HepG2 (cell line): ENCODE data around the gene HSPE1. TPM values are rescaled to one million over a fixed set of nuclear protein-coding genes. Genes with fewer than 3 reads are reported as not detected.

ENCODE experiments used
- BORCS8-MEF2B ChIP-seq: sonication (generic); formaldehyde crosslinking; IDR thresholded peaks from 2 replicates; pipeline ENCODE4 v1.8.0; 2022; ENCODE audit warnings: mild to moderate bottlenecking, missing genetic modification reagents
- CCDC6 ChIP-seq: sonication (generic); formaldehyde crosslinking; IDR thresholded peaks from 2 replicates; pipeline ENCODE4 v1.8.1; 2022; ENCODE audit warnings: mild to moderate bottlenecking, missing genetic modification reagents, moderate library complexity
- DPF2 ChIP-seq: sonication (generic); formaldehyde crosslinking; IDR thresholded peaks from 2 replicates; pipeline ENCODE4 v1.4.0; 2020; ENCODE audit warnings: mild to moderate bottlenecking, low read depth, missing genetic modification reagents, borderline replicate concordance
- RARA ChIP-seq: IDR thresholded peaks from 2 replicates; pipeline ENCODE4 v1.6.1; 2016; ENCODE audit warnings: missing genetic modification reagents, missing compliant biosample characterization
- SMARCC2 ChIP-seq: fragments of 450-650 bp; IDR thresholded peaks from 2 replicates; pipeline ENCODE4 v1.6.1; 2017; ENCODE audit warnings: antibody characterized with exemption, mild to moderate bottlenecking
- SMYD3 ChIP-seq: sonication (generic); formaldehyde crosslinking; IDR thresholded peaks from 2 replicates; pipeline ENCODE4 v1.8.1; 2023; ENCODE audit warnings: mild to moderate bottlenecking, missing genetic modification reagents
- TOPORS ChIP-seq: sonication (generic); formaldehyde crosslinking; IDR thresholded peaks from 2 replicates; pipeline ENCODE4 v1.8.0; 2023; ENCODE audit warnings: mild to moderate bottlenecking, missing genetic modification reagents
- ZMYM3 ChIP-seq: sonication (generic); formaldehyde crosslinking; IDR thresholded peaks from 2 replicates; pipeline ENCODE4 v1.5.1; 2020; ENCODE audit warnings: mild to moderate bottlenecking, missing genetic modification reagents
- ZNF101 ChIP-seq: sonication (generic); formaldehyde crosslinking; IDR thresholded peaks from 2 replicates; pipeline ENCODE4 v1.4.0; 2020; ENCODE audit warnings: mild to moderate bottlenecking, low read depth, missing genetic modification reagents, borderline replicate concordance
- ZNF589 ChIP-seq: sonication (generic); formaldehyde crosslinking; conservative IDR thresholded peaks from 2 replicates; pipeline ENCODE4 v1.8.0; 2022; ENCODE audit warnings: mild to moderate bottlenecking, moderate library complexity, missing genetic modification reagents
- ZNF781 ChIP-seq: sonication (generic); formaldehyde crosslinking; IDR thresholded peaks from 2 replicates; pipeline ENCODE4 v1.5.1; 2020; ENCODE audit warnings: borderline replicate concordance, mild to moderate bottlenecking, missing genetic modification reagents; ENCODE audit errors: not compliant biosample characterization
- ZNF782 ChIP-seq: sonication (generic); formaldehyde crosslinking; IDR thresholded peaks from 2 replicates; pipeline ENCODE4 v1.4.0; 2020; ENCODE audit warnings: missing genetic modification reagents, mild to moderate bottlenecking, borderline replicate concordance
- polyA plus RNA-seq, 8 experiments: library from polyadenylated mRNA; depleted of rRNA in 3 of 8; stranded (reverse) in 7 of 8; unstranded in 1 of 8; fragments of >200 nt; fragmentation: Illumina TruSeq in 4 of 8; extraction: Trizol in 4 of 8; gene quantifications; 2 replicates each; pipeline versions ENCODE4 v1.2.1 to v1.2.3, GENCODE V29; 2011 to 2016; ENCODE audit warnings: low read depth in 4 of 8, missing spikeins in 1 of 8, mixed read lengths in 1 of 8; ENCODE audit not compliant: insufficient read depth in 1 of 8
- total RNA-seq, 5 experiments: library from RNA; depleted of rRNA; stranded (reverse); fragments of >200 nt; fragmentation: Illumina TruSeq; extraction: Trizol; gene quantifications; 2 replicates each; pipeline ENCODE4 v1.2.3, GENCODE V29; 2016; ENCODE audit warnings: low read depth in 1 of 5
- TF ChIP-seq, protein P1 (sequence below): sonication (generic); formaldehyde crosslinking; IDR thresholded peaks from 2 replicates; pipeline ENCODE4 v1.4.0; 2020; ENCODE audit warnings: missing genetic modification reagents
- TF ChIP-seq, protein P2 (sequence below): sonication (generic); formaldehyde crosslinking; IDR thresholded peaks from 2 replicates; pipeline ENCODE4 v1.8.0; 2022; ENCODE audit warnings: missing genetic modification reagents, mild to moderate bottlenecking, moderate library complexity, borderline replicate concordance
- TF ChIP-seq, protein P3 (sequence below): IDR thresholded peaks from 2 replicates; pipeline ENCODE4 v1.6.1; 2012; ENCODE audit warnings: low read depth, low read length, improper control_type of control experiment
- TF ChIP-seq, protein P4 (sequence below): sonication (generic); formaldehyde crosslinking; IDR thresholded peaks from 2 replicates; pipeline ENCODE4 v1.8.0; 2022; ENCODE audit warnings: missing genetic modification reagents, low read depth, mild to moderate bottlenecking, borderline replicate concordance
- TF ChIP-seq, protein P5 (sequence below): sonication (generic); formaldehyde crosslinking; IDR thresholded peaks from 2 replicates; pipeline ENCODE4 v1.5.0; 2020; ENCODE audit warnings: mild to moderate bottlenecking, low read depth, missing genetic modification reagents, borderline replicate concordance

The HSPE1 gene
- total and polyA plus RNA-seq, 2 of the 13 experiments (the other 11 are each of a cell fraction or from before 2014, with no cell fraction given) = 244 to 823 TPM

DNA sequence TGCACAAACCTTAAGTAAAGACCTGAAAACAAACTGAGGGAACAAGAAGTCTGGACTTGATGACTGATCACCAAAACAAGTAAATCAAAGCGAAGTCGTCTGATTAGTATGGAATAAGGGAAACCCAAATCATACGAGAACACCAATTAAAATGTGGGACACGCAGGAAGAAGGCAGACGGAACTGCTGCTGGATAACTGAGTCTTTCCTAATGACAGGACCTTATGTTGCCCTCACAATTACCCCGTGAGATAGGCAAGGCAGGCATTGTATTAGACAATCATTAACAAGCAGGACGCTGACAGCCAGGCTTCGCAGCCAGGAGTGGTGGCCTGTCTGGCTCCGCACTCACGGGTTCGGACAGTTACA is 47.4 kb upstream of the HSPE1 start (continued):
- 0 out of 2 replicates have a peak, but pooled peaks have one; percentile 9 for TF ChIP-seq ZNF782 (CRISPR knock-in tag)
- 0 out of 2 replicates have a peak, but pooled peaks have one; percentile 65 for TF ChIP-seq SMYD3 (CRISPR knock-in tag)
- 0 out of 2 replicates have a peak, but pooled peaks have one; percentile 19 for TF ChIP-seq TOPORS
- no peak for TF ChIP-seq BORCS8-MEF2B (CRISPR knock-in tag)
- TF ChIP-seq, protein P1, sequence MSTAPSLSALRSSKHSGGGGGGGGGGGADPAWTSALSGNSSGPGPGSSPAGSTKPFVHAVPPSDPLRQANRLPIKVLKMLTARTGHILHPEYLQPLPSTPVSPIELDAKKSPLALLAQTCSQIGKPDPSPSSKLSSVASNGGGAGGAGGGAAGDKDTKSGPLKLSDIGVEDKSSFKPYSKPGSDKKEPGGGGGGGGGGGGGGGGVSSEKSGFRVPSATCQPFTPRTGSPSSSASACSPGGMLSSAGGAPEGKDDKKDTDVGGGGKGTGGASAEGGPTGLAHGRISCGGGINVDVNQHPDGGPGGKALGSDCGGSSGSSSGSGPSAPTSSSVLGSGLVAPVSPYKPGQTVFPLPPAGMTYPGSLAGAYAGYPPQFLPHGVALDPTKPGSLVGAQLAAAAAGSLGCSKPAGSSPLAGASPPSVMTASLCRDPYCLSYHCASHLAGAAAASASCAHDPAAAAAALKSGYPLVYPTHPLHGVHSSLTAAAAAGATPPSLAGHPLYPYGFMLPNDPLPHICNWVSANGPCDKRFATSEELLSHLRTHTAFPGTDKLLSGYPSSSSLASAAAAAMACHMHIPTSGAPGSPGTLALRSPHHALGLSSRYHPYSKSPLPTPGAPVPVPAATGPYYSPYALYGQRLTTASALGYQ (CRISPR knock-in tag) = 0 out of 2 replicates have a peak, but pooled peaks have one; percentile 14
- TF ChIP-seq, protein P2, sequence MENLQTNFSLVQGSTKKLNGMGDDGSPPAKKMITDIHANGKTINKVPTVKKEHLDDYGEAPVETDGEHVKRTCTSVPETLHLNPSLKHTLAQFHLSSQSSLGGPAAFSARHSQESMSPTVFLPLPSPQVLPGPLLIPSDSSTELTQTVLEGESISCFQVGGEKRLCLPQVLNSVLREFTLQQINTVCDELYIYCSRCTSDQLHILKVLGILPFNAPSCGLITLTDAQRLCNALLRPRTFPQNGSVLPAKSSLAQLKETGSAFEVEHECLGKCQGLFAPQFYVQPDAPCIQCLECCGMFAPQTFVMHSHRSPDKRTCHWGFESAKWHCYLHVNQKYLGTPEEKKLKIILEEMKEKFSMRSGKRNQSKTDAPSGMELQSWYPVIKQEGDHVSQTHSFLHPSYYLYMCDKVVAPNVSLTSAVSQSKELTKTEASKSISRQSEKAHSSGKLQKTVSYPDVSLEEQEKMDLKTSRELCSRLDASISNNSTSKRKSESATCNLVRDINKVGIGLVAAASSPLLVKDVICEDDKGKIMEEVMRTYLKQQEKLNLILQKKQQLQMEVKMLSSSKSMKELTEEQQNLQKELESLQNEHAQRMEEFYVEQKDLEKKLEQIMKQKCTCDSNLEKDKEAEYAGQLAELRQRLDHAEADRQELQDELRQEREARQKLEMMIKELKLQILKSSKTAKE (CRISPR knock-in tag) = peak; percentile 60; the same call in 1 of the 2 replicates
- TF ChIP-seq, protein P3, sequence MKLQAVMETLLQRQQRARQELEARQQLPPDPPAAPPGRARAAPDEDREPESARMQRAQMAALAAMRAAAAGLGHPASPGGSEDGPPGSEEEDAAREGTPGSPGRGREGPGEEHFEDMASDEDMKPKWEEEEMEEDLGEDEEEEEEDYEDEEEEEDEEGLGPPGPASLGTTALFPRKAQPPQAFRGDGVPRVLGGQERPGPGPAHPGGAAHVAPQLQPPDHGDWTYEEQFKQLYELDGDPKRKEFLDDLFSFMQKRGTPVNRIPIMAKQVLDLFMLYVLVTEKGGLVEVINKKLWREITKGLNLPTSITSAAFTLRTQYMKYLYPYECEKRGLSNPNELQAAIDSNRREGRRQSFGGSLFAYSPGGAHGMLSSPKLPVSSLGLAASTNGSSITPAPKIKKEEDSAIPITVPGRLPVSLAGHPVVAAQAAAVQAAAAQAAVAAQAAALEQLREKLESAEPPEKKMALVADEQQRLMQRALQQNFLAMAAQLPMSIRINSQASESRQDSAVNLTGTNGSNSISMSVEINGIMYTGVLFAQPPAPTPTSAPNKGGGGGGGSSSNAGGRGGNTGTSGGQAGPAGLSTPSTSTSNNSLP = peak; percentile 76
- TF ChIP-seq CCDC6 (CRISPR knock-in tag) = no peak
- TF ChIP-seq ZMYM3 (CRISPR knock-in tag) = 0 out of 2 replicates have a peak, but pooled peaks have one; percentile 51
- TF ChIP-seq, protein P4, sequence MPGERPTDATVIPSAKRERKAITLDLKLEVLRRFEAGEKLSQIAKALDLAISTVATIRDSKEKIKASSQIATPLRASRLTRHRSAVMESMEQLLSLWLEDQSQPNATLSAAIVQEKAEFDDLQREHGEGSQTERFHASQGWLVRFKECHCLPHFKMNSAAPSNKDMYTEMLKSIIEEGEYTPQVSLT = no peak
- no peak for TF ChIP-seq SMARCC2
- TF ChIP-seq ZNF781 (CRISPR knock-in tag) = peak; percentile 23
- TF ChIP-seq, protein P5, sequence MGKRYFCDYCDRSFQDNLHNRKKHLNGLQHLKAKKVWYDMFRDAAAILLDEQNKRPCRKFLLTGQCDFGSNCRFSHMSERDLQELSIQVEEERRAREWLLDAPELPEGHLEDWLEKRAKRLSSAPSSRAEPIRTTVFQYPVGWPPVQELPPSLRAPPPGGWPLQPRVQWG (CRISPR knock-in tag) = no peak
- TF ChIP-seq ZNF101 (CRISPR knock-in tag) = no peak
- TF ChIP-seq ZNF589 (CRISPR knock-in tag) = peak; percentile 68; the same call in 1 of the 2 replicates
- peak; percentile 67 for TF ChIP-seq RARA (CRISPR knock-in tag)
- 0 out of 2 replicates have a peak, but pooled peaks have one; percentile 17 for TF ChIP-seq DPF2 (CRISPR knock-in tag)
